ENCODE results near the gene PKNOX1. TPM values are rescaled to one million over a fixed set of nuclear protein-coding genes. Genes with fewer than 3 reads are reported as not detected.
"Not testable (repeated sequence)": the region's sequence is repeated elsewhere in the genome, so short reads cannot be mapped to it uniquely, and the experiment has no call there.

The PKNOX1 gene, protein sequence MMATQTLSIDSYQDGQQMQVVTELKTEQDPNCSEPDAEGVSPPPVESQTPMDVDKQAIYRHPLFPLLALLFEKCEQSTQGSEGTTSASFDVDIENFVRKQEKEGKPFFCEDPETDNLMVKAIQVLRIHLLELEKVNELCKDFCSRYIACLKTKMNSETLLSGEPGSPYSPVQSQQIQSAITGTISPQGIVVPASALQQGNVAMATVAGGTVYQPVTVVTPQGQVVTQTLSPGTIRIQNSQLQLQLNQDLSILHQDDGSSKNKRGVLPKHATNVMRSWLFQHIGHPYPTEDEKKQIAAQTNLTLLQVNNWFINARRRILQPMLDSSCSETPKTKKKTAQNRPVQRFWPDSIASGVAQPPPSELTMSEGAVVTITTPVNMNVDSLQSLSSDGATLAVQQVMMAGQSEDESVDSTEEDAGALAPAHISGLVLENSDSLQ
- 37.1 and 41.6 TPM in 2 replicates for total RNA-seq (2014; rRNA removed; shearing (Covaris generic))

DNA sequence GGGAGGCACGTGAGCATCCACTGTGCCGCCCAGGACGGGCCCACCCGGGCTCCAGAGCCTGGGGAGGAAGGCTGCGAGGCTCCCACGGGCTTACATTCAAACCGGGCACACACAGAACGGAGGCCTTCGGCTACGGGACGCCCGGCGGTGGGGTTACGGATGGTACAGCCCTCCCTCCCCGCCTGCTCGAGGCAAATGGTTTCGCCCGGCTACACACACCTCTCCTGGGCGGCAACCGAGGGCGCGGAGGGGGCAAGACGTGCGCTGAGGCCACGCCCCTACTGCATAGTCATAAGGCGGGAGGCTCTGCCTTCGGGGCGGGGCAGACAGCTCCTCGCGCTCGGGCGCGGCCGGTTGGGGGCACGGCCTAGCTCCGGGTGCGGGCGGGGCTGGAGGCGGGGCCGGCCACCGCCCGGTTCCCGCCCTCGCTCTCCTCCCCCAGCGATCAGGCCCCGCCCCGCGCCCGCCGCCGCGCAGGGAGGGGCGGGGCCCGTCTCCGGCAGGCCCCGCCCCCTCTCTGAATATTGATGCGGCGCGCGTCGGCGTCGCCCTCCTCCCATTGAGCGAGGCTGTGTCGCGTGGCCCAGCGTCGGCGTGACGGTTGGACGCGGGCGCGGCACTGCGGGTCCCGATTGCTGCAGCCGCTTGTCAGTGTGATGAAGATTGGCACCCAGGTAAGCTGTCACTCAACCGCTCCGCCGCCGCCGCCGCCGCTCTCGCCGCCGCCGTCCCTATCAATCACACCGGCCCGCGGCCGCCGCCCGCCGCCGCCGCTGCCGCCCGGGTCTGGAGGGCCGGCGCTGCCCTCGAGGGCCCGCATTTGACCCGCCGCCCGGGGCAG lies at the start of gene PKNOX1:
Gene PKNOX1 (plus strand): TSS at position 572 of the 841 bp plus-strand sequence. CDS start 29,820 bp downstream, outside the sequence.
- Histone ChIP-seq H3K27me3 (no peaks in the 10 kb centered on the region), H3K4me3 (peak within 1 kb of the TSS; percentile 88), H3K9me3 (replicated peaks) (no peaks in the 10 kb centered on the region), H3K36me3 (peaks cover 3% of the 10 kb centered on the region; the same call in 1 of the 2 replicates), H3K4me1 (no peaks in the 10 kb centered on the region; the same call in 1 of the 2 replicates), H3K27ac (peak within 1 kb of the TSS; percentile 69)
- peak; percentile 99 for DNase-seq

DNA sequence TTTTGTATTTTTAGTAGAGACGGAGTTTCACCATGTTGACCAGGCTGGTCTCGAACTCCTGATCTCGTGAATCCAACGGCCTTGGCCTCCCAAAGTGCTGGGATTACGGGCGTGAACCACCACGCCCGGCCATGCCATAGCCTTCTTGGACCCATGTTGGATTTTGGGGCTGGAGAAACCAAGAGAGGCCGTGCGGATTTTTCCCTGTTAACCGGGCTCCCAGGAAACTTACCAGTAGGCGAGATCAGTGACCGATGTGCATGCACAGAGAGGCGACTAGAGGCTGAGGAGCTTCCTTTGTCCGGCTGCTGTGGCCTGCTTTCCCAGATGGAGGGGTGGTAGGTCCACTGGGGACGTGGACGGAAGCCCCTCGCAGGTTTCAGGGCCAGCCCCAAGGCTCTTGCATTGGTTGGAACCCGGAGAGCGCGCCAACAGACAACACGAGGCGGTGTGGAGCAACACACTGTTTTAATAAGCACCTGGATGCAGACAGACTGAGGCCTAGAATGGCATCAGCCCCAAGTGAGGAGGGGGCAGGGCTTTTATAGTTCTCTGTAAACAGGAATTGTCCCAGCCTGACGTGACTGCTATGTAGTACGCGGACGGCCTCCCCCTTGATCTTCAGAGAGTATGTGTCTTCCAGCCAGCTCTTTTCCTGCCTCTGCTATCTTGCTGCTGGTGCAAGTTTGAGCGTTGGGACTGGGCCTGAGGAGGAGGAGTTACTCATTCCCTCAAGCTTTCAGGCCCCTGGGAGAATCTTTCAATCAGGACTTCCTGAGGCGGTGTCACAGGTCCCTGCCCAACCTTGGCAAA lies 49.0 kb upstream of the PKNOX1 start, which contains the start of gene ERVH48-1:
Gene ERVH48-1 (minus strand): TSS at position 517 of the 813 bp plus-strand sequence. CDS start 6,624 bp downstream, outside the sequence.
- Histone ChIP-seq H3K27ac (no peak within 1 kb of the TSS), H3K27me3 (no peaks in the 10 kb centered on the region), H3K36me3 (no peaks in the 10 kb centered on the region), H3K4me3 (no peak within 1 kb of the TSS), H3K4me1 (peaks cover 10% of the 10 kb centered on the region; the same call in 1 of the 2 replicates), H3K9me3 (replicated peaks) (no peaks in the 10 kb centered on the region)
- no peak for DNase-seq

DNA sequence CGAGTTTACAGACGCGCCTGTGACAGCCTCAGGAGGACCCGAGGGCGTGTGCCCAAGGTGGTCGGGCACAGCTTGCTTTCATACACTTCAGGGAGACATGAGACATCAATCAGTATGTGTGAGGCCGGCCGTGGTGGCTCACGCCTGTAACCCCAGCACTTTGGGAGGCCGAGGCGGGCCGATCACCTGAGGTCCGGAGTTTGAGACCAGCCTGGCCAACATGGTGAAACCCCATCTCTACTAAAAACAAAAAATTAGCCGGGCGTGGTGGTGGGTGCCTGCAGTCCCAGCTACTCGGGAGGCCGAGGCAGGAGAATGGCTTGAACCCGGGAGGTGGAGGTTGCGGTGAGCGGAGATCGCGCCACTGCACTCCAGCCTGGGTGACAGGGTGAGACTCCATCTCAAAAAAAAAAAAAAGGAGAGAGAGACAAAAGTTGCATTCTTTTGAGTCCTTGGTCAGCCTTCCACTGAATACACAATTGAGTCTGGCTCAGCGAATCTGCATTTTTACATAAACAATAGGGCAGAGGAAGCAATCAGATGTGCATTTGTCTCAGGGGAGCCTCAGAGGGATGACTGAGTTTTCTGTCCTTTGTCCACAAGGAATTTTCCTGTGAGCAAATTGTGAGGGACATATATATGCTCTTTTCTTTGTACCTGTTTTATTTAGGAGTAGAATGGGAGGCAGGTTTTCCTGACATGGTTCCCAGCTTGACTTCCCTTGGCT lies 46.7 kb upstream of the PKNOX1 start:
- DNase-seq; H3K27me3 ChIP-seq; H3K9me3 ChIP-seq (replicated peaks); H3K4me3 ChIP-seq; H3K36me3 ChIP-seq; H3K4me1 ChIP-seq; H3K27ac ChIP-seq: not testable (repeated sequence)

GRCh38 chr21:42929969-42930368 lies 44.4 kb upstream of the PKNOX1 start:
- no peaks in the 10 kb centered on the region for H3K36me3 ChIP-seq
- no peaks in the 10 kb centered on the region for H3K9me3 ChIP-seq (replicated peaks)
- DNase-seq: peak in 1 of 2 experiments; percentile 19
- H3K27ac ChIP-seq: no peak overlapping the region; the same call in 1 of the 2 replicates
- H3K4me3 ChIP-seq: no peak overlapping the region
- H3K27me3 ChIP-seq: no peaks in the 10 kb centered on the region
- H3K4me1 ChIP-seq: peaks cover 6% of the 10 kb centered on the region; the same call in 1 of the 2 replicates

- DNase-seq: no peak
- H3K4me3 ChIP-seq: no peak overlapping the region
- no peaks in the 10 kb centered on the region for H3K27me3 ChIP-seq
- no peaks in the 10 kb centered on the region for H3K9me3 ChIP-seq (replicated peaks)
- no peak overlapping the region for H3K27ac ChIP-seq
- H3K36me3 ChIP-seq: no peaks in the 10 kb centered on the region
- peaks cover 6% of the 10 kb centered on the region; the same call in 1 of the 2 replicates for H3K4me1 ChIP-seq
Measured at GRCh38 chr21:42931560-42932235, 42.7 kb upstream of the PKNOX1 start.

DNA sequence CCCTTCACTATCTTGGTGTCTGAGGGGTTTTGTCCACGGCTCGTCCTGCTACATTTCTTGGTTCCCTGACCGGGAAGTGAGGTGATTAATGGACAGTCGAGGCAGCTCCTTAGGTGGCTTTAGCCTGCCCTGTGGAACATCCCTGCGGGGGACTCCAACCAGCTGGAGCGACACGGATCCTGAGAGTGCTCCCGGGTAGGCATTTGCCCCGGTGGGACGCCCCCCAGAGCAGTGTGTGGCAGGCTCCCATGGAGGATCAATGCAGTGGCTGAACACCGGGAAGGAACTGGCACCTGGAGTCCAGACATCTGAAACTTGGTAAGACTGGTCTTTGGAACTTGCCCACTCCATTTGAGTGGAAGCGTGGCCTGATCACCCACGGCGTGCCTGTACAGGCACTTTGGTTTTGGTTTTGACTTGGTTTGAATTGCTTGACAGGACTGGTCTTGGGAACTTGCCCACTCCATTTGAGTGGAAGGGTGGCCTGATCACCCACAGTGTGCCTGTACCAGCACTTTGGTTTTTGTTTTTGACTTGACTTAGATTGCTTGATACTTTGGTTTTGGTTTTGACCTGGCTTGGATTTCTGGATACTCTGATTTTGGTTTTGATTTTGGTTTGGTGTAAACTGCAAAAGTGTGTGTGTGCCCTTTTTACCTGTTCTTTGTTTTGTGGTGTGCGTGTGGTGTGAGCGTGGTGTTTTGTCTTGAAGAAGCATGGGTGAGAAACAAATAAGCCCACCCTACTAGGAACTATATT lies 41.8 kb upstream of the PKNOX1 start:
- DNase-seq; H3K27me3 ChIP-seq; H3K27ac ChIP-seq; H3K4me3 ChIP-seq; H3K4me1 ChIP-seq; H3K36me3 ChIP-seq; H3K9me3 ChIP-seq (replicated peaks): not testable (repeated sequence)

- not testable (repeated sequence) for H3K27me3 ChIP-seq; DNase-seq; H3K9me3 ChIP-seq (replicated peaks); H3K4me3 ChIP-seq; H3K4me1 ChIP-seq; H3K27ac ChIP-seq; H3K36me3 ChIP-seq
Measured at GRCh38 chr21:42933137-42933970, 41.0 kb upstream of the PKNOX1 start.

DNA sequence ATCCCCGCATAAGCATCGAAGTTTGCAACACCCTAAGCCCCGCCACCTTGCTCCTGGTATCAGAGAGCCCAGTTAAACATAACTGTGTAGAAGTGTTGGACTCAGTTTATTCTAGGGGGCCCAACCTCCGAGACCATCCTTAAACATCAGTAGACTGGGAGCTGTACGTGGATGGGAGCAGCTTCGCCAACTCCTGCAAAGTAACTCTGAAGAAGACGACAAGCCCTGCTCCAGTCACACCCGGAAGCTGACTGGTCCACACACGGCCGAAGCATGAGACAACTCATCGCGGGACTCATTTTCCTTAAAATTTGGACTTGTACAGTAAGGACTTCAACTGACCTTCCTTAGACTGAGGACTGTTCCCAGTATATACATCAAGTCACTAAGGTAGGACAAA lies 40.4 kb upstream of the PKNOX1 start:
- H3K27ac ChIP-seq; H3K9me3 ChIP-seq (replicated peaks); H3K4me3 ChIP-seq; H3K4me1 ChIP-seq; DNase-seq; H3K27me3 ChIP-seq; H3K36me3 ChIP-seq: not testable (repeated sequence)

- H3K27ac ChIP-seq; H3K9me3 ChIP-seq (replicated peaks); H3K4me1 ChIP-seq; H3K36me3 ChIP-seq; H3K27me3 ChIP-seq; DNase-seq; H3K4me3 ChIP-seq: not testable (repeated sequence)
Measured at GRCh38 chr21:42936360-42936759, 38.0 kb upstream of the PKNOX1 start.

- not testable (repeated sequence) for H3K4me1 ChIP-seq; H3K27me3 ChIP-seq; H3K9me3 ChIP-seq (replicated peaks); DNase-seq; H3K27ac ChIP-seq; H3K36me3 ChIP-seq; H3K4me3 ChIP-seq
Measured at GRCh38 chr21:42937034-42937940, 37.1 kb upstream of the PKNOX1 start.

DNA sequence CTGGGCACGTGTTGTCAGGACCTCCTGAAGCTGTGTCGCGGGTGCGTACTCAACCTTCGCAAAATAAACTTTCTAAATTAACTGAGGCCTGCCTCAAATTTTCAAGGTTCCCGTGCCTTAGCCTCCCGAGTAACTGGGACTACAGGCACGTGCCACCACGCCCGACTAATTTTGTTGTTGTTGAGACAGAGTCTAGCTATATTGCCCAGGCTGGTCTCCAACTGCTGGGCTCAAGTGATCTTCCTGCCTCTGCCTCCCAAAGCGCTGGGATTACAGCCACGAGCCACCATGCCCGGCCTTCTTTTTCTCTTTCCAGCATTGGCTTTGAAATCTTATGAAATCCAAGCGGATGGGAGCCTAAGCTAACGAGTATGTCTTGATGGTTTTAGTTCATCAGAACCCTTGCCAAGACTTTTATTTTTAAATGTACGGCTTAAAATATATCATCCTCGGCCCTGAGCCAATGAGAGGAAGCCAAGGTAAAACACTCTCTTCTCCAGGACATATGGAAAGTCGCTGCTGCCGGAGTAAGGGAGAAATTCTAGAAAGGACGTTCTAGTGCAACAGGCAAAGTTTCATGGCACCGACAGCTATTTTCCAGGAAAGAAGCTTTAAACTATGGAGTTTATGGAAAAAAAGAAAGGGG lies 36.3 kb upstream of the PKNOX1 start:
- Histone ChIP-seq H3K27me3 (no peaks in the 10 kb centered on the region), H3K9me3 (replicated peaks) (no peaks in the 10 kb centered on the region), H3K4me1 (peaks cover 5% of the 10 kb centered on the region), H3K36me3 (no peaks in the 10 kb centered on the region), H3K27ac (no peak overlapping the region), H3K4me3 (no peak overlapping the region)
- DNase-seq: no peak

All from SJCRH30 (cell line).